ENCODE results near the gene RNF152.

RNF152 gene, protein sequence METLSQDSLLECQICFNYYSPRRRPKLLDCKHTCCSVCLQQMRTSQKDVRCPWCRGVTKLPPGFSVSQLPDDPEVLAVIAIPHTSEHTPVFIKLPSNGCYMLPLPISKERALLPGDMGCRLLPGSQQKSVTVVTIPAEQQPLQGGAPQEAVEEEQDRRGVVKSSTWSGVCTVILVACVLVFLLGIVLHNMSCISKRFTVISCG

DNA sequence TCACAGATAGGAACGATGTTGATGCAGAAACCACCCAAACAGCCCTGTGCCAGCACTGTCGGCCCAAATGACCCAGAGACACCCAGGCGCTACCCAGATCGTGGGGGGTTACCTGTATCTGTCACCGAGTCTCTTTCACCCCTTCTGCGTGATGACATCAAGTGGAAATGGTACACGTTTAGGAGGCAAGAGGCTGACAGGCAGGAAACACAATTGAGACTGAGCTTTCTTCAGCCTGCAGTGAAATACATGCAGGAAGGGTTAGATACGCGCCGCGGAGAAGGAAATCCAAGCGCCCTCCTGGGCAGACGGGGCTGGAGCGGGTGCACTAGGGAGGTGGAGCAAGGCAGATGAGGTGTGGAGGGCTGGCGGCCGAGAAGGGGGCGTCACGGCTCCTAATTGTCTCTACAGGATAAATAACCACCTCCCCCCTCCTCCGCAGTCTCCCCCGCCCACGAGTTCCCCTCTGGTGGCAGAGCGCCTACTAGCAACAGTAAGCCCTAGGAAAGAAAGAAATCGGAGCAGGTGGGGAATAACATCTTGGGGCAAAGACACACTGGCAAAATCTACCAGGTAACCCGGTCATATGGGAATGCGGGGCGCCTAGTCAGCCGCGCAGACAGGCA lies at the start of gene RNF152:
TSS of gene RNF152 (minus strand) at position 325 of the 626 bp plus-strand sequence. CDS start 76,544 bp downstream, outside the sequence.
- TF ChIP-seq, protein P1, sequence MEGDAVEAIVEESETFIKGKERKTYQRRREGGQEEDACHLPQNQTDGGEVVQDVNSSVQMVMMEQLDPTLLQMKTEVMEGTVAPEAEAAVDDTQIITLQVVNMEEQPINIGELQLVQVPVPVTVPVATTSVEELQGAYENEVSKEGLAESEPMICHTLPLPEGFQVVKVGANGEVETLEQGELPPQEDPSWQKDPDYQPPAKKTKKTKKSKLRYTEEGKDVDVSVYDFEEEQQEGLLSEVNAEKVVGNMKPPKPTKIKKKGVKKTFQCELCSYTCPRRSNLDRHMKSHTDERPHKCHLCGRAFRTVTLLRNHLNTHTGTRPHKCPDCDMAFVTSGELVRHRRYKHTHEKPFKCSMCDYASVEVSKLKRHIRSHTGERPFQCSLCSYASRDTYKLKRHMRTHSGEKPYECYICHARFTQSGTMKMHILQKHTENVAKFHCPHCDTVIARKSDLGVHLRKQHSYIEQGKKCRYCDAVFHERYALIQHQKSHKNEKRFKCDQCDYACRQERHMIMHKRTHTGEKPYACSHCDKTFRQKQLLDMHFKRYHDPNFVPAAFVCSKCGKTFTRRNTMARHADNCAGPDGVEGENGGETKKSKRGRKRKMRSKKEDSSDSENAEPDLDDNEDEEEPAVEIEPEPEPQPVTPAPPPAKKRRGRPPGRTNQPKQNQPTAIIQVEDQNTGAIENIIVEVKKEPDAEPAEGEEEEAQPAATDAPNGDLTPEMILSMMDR (conservative IDR thresholded peaks at IDR 0.05; ENCODE audit: low read depth, low read length), result peak; percentile 38
- peak within 1 kb of the TSS; percentile 74 for H3K4me3 ChIP-seq (ENCODE audit: low read length)
- no peak for DNase-seq (ENCODE audit: low read depth)

DNA sequence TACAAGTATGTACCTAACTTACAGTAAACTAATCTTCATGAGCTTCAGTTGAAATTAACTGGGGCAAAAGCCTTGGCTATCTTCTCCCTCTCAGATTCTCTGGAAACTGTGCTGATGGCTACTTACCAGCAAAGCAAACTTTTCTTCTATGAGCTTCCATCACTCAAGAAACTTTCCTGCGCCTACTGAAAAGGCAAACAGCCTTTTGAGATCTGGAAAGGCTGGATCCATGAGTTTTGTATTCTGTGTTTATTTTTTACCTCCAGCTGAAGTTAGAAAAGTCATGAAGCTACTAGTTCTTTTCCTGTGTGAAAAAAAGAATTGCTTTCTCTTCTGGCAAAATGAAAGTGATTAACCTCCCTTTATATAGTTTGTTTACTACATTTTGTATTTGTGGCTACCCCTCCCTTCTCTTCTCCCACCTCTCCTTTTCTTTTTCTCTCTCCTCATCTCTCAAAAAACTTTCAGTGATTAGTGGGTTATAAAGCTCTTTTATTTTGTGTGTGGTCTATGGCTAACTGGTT lies 49.2 kb upstream of the RNF152 start:
- no peak for DNase-seq (ENCODE audit: low read depth)
- TF ChIP-seq, protein P1 (conservative IDR thresholded peaks at IDR 0.05; ENCODE audit: low read depth, low read length), result no peak
- H3K4me3 ChIP-seq (ENCODE audit: low read length), result no peak overlapping the region

DNA sequence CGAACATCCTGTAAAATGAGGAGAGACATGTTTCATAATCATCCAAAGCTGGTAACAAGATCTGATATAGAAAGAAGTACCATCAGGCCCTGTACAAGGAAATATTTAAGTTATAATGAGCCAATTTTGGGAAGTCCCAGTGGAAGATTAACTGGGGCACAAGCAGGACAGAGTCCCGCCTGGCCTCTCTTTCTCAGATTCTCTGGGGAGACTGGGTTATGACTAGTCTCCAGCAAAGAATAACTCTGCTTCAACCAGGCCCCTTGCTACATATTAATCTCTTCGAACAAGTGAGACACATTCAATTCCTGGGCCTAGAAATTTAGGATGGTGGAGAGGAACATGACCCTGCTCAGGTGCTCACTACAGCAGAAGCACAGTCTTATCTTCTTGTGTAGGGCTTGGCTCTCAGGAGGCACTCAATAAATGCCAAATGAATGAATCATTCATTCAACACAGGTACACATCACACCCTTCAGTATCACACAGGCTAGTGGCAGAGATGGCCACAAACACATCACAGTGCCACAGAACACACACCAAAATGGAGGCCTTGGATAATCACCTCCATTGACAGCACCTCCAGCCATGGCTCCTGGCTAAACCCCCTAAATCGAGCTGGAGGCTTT lies 46.4 kb upstream of the RNF152 start:
- no peak overlapping the region for H3K4me3 ChIP-seq (ENCODE audit: low read length)
- TF ChIP-seq, protein P1 (conservative IDR thresholded peaks at IDR 0.05; ENCODE audit: low read depth, low read length), result no peak
- DNase-seq (ENCODE audit: low read depth), result no peak

DNA sequence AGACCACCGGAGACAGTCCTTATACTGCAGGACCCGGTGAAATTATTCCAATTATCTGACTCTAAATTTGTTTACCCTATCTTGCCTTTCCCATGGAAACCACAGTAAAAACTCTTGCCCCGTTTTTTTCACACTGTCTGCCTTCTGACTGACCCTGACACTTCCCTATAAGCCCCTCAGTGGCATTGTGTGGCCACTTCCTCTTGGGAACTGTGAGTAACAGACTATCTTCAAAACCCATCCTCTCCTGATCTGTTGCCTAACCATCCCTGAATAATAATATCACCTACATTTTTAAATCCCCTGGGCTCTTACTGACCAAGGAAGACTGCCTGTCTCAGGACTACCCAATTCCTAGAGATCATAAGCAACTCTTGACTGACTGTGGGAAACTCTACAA lies 42.6 kb upstream of the RNF152 start:
- H3K4me3 ChIP-seq (ENCODE audit: low read length), result no peak overlapping the region
- TF ChIP-seq, protein P1 (conservative IDR thresholded peaks at IDR 0.05; ENCODE audit: low read depth, low read length), result no peak
- no peak for DNase-seq (ENCODE audit: low read depth)

DNA sequence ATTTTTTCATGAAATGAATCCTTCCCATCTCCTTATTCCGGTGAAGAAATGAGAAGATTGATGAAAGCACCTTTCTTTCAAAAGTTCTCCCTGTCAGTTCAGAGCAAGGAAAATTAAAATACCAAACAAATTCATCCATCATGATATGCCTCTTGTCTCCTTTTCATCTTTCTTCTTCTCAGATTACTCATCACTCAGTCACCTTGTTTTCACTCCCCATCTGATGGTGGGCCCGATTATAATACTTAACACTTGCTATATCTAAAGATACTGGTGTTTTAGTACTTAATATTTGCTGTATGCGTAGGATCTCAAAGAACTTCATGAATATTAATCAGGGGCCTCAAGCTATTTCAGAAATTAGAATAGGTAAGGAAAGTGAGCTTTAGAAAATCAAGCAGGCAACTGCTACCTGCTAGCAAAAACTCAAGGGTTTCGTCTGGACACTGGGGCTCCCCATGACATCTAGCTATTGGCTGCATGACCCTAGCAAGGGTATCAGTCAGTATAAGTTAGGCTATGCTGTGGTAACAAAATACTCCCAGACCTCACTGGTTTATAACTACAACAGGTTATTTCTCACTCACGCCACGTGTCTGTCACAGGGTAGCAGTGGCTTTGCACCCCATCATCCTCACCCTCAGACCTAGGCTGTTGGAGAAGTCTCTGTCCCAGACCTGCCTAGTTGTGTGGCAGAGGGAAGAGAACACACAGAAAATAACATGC lies 39.0 kb upstream of the RNF152 start:
- TF ChIP-seq, protein P1 (conservative IDR thresholded peaks at IDR 0.05; ENCODE audit: low read depth, low read length), result no peak

DNA sequence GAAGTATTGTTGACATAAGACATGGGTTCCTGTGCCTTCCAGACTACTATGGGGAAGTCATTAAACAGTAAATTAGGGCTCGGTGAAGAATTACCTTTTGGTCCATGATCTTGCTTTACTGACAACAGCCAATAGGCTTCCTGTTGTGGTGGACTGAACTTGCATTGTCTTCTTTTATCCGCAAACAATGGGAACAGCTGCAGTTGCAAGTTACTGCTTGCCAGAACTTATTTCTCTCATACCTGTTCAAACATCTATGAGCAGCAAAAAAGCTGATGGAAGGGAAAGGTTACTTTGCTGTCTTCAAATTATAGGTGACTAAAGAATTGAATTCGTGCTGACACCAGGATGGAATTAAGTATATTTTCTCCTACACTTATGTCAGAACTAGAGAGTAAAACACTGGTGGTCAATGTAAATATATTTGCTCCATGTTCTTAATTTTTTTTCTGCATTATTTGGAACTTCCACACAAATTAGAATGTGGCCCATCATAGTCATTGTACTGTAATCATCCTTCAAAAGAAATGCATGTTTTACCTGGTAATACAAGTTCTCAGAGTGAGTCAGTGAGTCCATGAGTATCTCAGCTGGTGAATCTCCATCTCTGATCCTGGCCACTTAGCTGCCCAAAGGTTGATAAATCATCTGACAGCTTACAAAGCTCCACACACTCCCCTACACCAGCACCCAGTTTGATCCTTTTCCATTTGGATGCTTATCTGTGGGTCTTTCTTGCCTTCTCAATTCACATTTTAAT lies 37.3 kb upstream of the RNF152 start:
- TF ChIP-seq, protein P1 (conservative IDR thresholded peaks at IDR 0.05; ENCODE audit: low read depth, low read length), result no peak
- DNase-seq (ENCODE audit: low read depth), result no peak
- no peak overlapping the region for H3K4me3 ChIP-seq (ENCODE audit: low read length)

More for the DNA sequence above, 39.0 kb upstream of the RNF152 start:
- no peak overlapping the region for H3K4me3 ChIP-seq (ENCODE audit: low read length)
- no peak for DNase-seq (ENCODE audit: low read depth)
